Measurements from ENCODE around the gene USP9Y. TPM values are rescaled to one million over a fixed set of nuclear protein-coding genes. Genes with fewer than 3 reads are reported as not detected.

The USP9Y gene
- total RNA-seq = under 1 TPM in 1 of 2 donors, not detected in 1; 0.09 TPM
- 1 to 10 TPM in 1 of 2 donors, not detected in 1; 8.5 TPM for polyA plus RNA-seq
- long read RNA-seq, donor 1 = 0 reads
- long read RNA-seq, donor 2 = 0 reads
- long read RNA-seq, donor 3, partial matches to known transcripts = 0 of 2 reads
- long read RNA-seq, donor 3, other reads (novel, unspliced or antisense) = 0 of 2 reads
- long read RNA-seq, donor 4, partial matches to known transcripts = 9 of 11 reads
- long read RNA-seq, donor 4, other reads (novel, unspliced or antisense) = 0 of 11 reads
- long read RNA-seq, donor 5 = 0 reads

GRCh38 chrY:12701181-12701695, at the start of gene USP9Y:
TSS of gene USP9Y (plus strand) at chrY:12701231. CDS start at chrY:12709448, 8,217 bp downstream.
- H3K4me3 ChIP-seq = no peak within 1 kb of the TSS
- no peak for DNase-seq
- H3K27me3 ChIP-seq (ENCODE audit: control insufficient read depth in 3 of 3, insufficient read depth in 3 of 3, low read length in 2 of 3) = no peaks in the 10 kb centered on the region
- ATAC-seq (ENCODE audit: insufficient read depth, low FRiP score) = no peak
- H3K27ac ChIP-seq (ENCODE audit: low read depth in 1 of 2, low read length in 1 of 2) = no peak within 1 kb of the TSS
- no peak within 1 kb of the TSS for H3K9ac ChIP-seq (ENCODE audit: insufficient read depth in 1 of 2, low read length in 2 of 2)
- H3K9me3 ChIP-seq (ENCODE audit: control insufficient read depth in 4 of 4, insufficient read depth in 3 of 4, low read length in 3 of 4) = no peaks in the 10 kb centered on the region
- 96% methylated on average over 1 of the region's 1 CpG; no CpG with 5 or more reads in 1 of the 2 donors for WGBS, 2 donors
- peaks cover 0 to 7% (median 0%) of the 10 kb centered on the region in 4 donors for H3K36me3 ChIP-seq (ENCODE audit: control insufficient read depth in 4 of 4, insufficient read depth in 4 of 4, low read length in 4 of 4)
- no peak for TF ChIP-seq CTCF (IDR thresholded peaks at IDR 0.05; ENCODE audit: control extremely low read depth, extremely low read depth)
- H3K4me1 ChIP-seq (ENCODE audit: control insufficient read depth in 5 of 5, insufficient read depth in 5 of 5, low read length in 5 of 5) = no peaks in the 10 kb centered on the region

GRCh38 chrY:12651621-12652036, 49.4 kb upstream of the USP9Y start:
- no peaks in the 10 kb centered on the region for H3K36me3 ChIP-seq (ENCODE audit: control insufficient read depth in 4 of 4, insufficient read depth in 4 of 4, low read length in 4 of 4)
- H3K4me1 ChIP-seq (ENCODE audit: control insufficient read depth in 5 of 5, insufficient read depth in 5 of 5, low read length in 5 of 5) = no peaks in the 10 kb centered on the region
- no peak overlapping the region for H3K4me3 ChIP-seq
- ATAC-seq (ENCODE audit: insufficient read depth, low FRiP score) = no peak
- TF ChIP-seq CTCF (IDR thresholded peaks at IDR 0.05; ENCODE audit: control extremely low read depth, extremely low read depth) = no peak
- no peak for DNase-seq
- H3K9ac ChIP-seq (ENCODE audit: insufficient read depth in 1 of 2, low read length in 2 of 2) = no peak overlapping the region
- H3K27ac ChIP-seq (ENCODE audit: low read depth in 1 of 2, low read length in 1 of 2) = peak overlapping the region in 1 of 2 donors; percentile 23
- no peaks in the 10 kb centered on the region for H3K9me3 ChIP-seq (ENCODE audit: control insufficient read depth in 4 of 4, insufficient read depth in 3 of 4, low read length in 3 of 4)
- WGBS, 2 donors = 91% methylated on average over 4 of the region's 4 CpGs; no CpG with 5 or more reads in 1 of the 2 donors
- no peaks in the 10 kb centered on the region for H3K27me3 ChIP-seq (ENCODE audit: control insufficient read depth in 3 of 3, insufficient read depth in 3 of 3, low read length in 2 of 3)

- TF ChIP-seq CTCF (IDR thresholded peaks at IDR 0.05; ENCODE audit: control extremely low read depth, extremely low read depth) = no peak
- Histone ChIP-seq H3K4me1 (ENCODE audit: control insufficient read depth in 5 of 5, insufficient read depth in 5 of 5, low read length in 5 of 5) (no peaks in the 10 kb centered on the region), H3K9me3 (ENCODE audit: control insufficient read depth in 4 of 4, insufficient read depth in 3 of 4, low read length in 3 of 4) (no peaks in the 10 kb centered on the region), H3K4me3 (no peak overlapping the region), H3K27me3 (ENCODE audit: control insufficient read depth in 3 of 3, insufficient read depth in 3 of 3, low read length in 2 of 3) (no peaks in the 10 kb centered on the region), H3K27ac (ENCODE audit: low read depth in 1 of 2, low read length in 1 of 2) (peak overlapping the region in 1 of 2 donors; percentile 67), H3K9ac (ENCODE audit: insufficient read depth in 1 of 2, low read length in 2 of 2) (no peak overlapping the region), H3K36me3 (ENCODE audit: control insufficient read depth in 4 of 4, insufficient read depth in 4 of 4, low read length in 4 of 4) (no peaks in the 10 kb centered on the region)
- WGBS, 2 donors = 0% methylated on average over 29 of the region's 41 CpGs; no CpG with 5 or more reads in 1 of the 2 donors
- no peak for ATAC-seq (ENCODE audit: insufficient read depth, low FRiP score)
- DNase-seq = peak in 1 of 3 donors; percentile 88
Measured at GRCh38 chrY:12661745-12662681, 39.0 kb upstream of the USP9Y start.

Measured in lung (tissue), 16 donors.